ENCODE data around the gene PFKFB1. TPM values are rescaled to one million over a fixed set of nuclear protein-coding genes. Genes with fewer than 3 reads are reported as not detected.

The PFKFB1 gene
- polyA plus RNA-seq, 1 donor (not counting 4 experiments of a cell fraction or from before 2014, with no cell fraction given) = 0.33 TPM

DNA sequence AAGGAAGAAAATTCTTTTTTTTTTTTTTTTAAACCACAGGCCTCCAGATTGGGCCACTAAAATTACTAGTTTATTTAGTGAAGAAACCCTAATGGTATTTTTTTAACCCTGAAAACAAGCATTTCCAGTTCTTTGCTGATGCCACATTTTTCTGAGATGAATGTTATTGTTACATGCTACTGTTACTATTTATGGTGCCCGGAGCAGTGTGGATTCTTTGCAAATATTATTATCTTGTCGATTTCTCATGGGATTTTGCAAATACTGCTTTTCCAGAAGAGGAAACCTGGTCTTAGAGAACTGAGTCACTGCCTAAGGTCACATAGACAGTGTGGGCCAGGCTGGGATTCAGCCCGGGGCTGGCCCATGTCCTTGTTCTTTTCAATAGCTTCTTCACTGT lies 45.5 kb upstream of the PFKFB1 start:
- Histone ChIP-seq H3K4me1 (ENCODE audit: control insufficient read depth, extremely low read depth, insufficient read depth, low read length) (no peaks in the 10 kb centered on the region), H3K27me3 (ENCODE audit: control insufficient read depth, extremely low read depth, insufficient read depth, low read length) (no peaks in the 10 kb centered on the region), H3K79me2 (ENCODE audit: control insufficient read depth, insufficient read depth, low read length) (no peaks in the 10 kb centered on the region), H2AFZ (ENCODE audit: control insufficient read depth, low read length) (no peak overlapping the region), H4K20me1 (ENCODE audit: control insufficient read depth, extremely low read depth, insufficient read depth, low read length) (no peaks in the 10 kb centered on the region), H3K9me3 (ENCODE audit: control insufficient read depth, low read depth, low read length) (no peaks in the 10 kb centered on the region), H3K36me3 (ENCODE audit: control insufficient read depth in 2 of 2, extremely low read depth in 1 of 2, insufficient read depth in 2 of 2, low read length in 2 of 2) (no peaks in the 10 kb centered on the region), H3K9me1 (ENCODE audit: control insufficient read depth, extremely low read depth, insufficient read depth, low read length) (no peaks in the 10 kb centered on the region), H3K4me3 (ENCODE audit: control insufficient read depth in 2 of 3, extremely low read depth in 1 of 3, insufficient read depth in 2 of 3, low read depth in 1 of 3, low read length in 3 of 3) (no peak overlapping the region), H3K27ac (ENCODE audit: control insufficient read depth, insufficient read depth, low read length) (no peak overlapping the region), H3K4me2 (ENCODE audit: control insufficient read depth, extremely low read depth, insufficient read depth, low read depth, low read length) (no peak overlapping the region), H3K9ac (ENCODE audit: control insufficient read depth, extremely low read depth, insufficient read depth, low read length) (no peak overlapping the region)
- FAIRE-seq (no peak), DNase-seq (ENCODE audit: low read depth, low spot score) (no peak)
- dilution Hi-C loops (cut with MboI; ENCODE audit: extremely low pct_ligation_motif_present, low sequenced_read_pairs) = no loop called here
- TF ChIP-seq, protein P1, sequence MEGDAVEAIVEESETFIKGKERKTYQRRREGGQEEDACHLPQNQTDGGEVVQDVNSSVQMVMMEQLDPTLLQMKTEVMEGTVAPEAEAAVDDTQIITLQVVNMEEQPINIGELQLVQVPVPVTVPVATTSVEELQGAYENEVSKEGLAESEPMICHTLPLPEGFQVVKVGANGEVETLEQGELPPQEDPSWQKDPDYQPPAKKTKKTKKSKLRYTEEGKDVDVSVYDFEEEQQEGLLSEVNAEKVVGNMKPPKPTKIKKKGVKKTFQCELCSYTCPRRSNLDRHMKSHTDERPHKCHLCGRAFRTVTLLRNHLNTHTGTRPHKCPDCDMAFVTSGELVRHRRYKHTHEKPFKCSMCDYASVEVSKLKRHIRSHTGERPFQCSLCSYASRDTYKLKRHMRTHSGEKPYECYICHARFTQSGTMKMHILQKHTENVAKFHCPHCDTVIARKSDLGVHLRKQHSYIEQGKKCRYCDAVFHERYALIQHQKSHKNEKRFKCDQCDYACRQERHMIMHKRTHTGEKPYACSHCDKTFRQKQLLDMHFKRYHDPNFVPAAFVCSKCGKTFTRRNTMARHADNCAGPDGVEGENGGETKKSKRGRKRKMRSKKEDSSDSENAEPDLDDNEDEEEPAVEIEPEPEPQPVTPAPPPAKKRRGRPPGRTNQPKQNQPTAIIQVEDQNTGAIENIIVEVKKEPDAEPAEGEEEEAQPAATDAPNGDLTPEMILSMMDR (optimal IDR thresholded peaks at IDR 0.05 in 1 of 3, IDR thresholded peaks at IDR 0.05 in 1 of 3, conservative IDR thresholded peaks at IDR 0.05 in 1 of 3; ENCODE audit: extremely low read depth in 1 of 3, insufficient read depth in 2 of 3, low read length in 3 of 3) = no peak
- TF ChIP-seq EZH2 (IDR thresholded peaks at IDR 0.05; ENCODE audit: low read length) = no peak

DNA sequence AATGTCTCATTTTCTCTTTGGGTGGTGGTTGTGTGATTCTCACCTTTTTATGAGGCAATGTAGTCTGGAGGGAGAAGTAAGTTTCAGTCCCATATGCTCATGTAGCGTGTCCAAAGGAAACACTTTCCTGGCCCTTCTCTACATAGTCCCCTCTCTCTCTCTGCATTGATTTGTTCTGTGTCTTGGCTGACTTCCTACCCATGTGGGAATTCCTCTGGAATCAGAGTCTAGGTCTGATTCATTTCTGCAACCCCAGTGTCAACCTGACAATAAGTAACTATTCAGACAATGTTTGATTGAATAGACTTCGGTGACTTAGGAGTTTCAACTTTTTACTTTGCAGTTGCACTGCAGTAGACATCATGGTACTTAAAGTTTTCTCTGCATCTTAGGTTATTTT lies 39.4 kb upstream of the PFKFB1 start:
- FAIRE-seq (no peak), DNase-seq (ENCODE audit: low read depth, low spot score) (no peak)
- Histone ChIP-seq H3K27ac (ENCODE audit: control insufficient read depth, insufficient read depth, low read length) (no peak overlapping the region), H3K9me1 (ENCODE audit: control insufficient read depth, extremely low read depth, insufficient read depth, low read length) (no peaks in the 10 kb centered on the region), H3K4me2 (ENCODE audit: control insufficient read depth, extremely low read depth, insufficient read depth, low read depth, low read length) (no peak overlapping the region), H3K4me3 (ENCODE audit: control insufficient read depth in 2 of 3, extremely low read depth in 1 of 3, insufficient read depth in 2 of 3, low read depth in 1 of 3, low read length in 3 of 3) (no peak overlapping the region), H3K27me3 (ENCODE audit: control insufficient read depth, extremely low read depth, insufficient read depth, low read length) (no peaks in the 10 kb centered on the region), H3K4me1 (ENCODE audit: control insufficient read depth, extremely low read depth, insufficient read depth, low read length) (no peaks in the 10 kb centered on the region), H3K79me2 (ENCODE audit: control insufficient read depth, insufficient read depth, low read length) (no peaks in the 10 kb centered on the region), H2AFZ (ENCODE audit: control insufficient read depth, low read length) (no peak overlapping the region), H3K9ac (ENCODE audit: control insufficient read depth, extremely low read depth, insufficient read depth, low read length) (no peak overlapping the region), H3K36me3 (ENCODE audit: control insufficient read depth in 2 of 2, extremely low read depth in 1 of 2, insufficient read depth in 2 of 2, low read length in 2 of 2) (no peaks in the 10 kb centered on the region), H3K9me3 (ENCODE audit: control insufficient read depth, low read depth, low read length) (no peaks in the 10 kb centered on the region), H4K20me1 (ENCODE audit: control insufficient read depth, extremely low read depth, insufficient read depth, low read length) (no peaks in the 10 kb centered on the region)
- TF ChIP-seq, protein P1 (optimal IDR thresholded peaks at IDR 0.05 in 1 of 3, IDR thresholded peaks at IDR 0.05 in 1 of 3, conservative IDR thresholded peaks at IDR 0.05 in 1 of 3; ENCODE audit: extremely low read depth in 1 of 3, insufficient read depth in 2 of 3, low read length in 3 of 3) = no peak
- no peak for TF ChIP-seq EZH2 (IDR thresholded peaks at IDR 0.05; ENCODE audit: low read length)
- dilution Hi-C loops (cut with MboI; ENCODE audit: extremely low pct_ligation_motif_present, low sequenced_read_pairs) = no loop called here
